Spleen (tissue), 11 donors: Measurements from ENCODE around the gene EPHA2. TPM values are rescaled to one million over a fixed set of nuclear protein-coding genes. Genes with fewer than 3 reads are reported as not detected.

Experiments used
- DNase-seq: peaks from one replicate; pipeline ENCODE4 v3.0.0-alpha.2; 2020
- H3K27ac ChIP-seq, 8 donors: fragments of 200-600 bp; sonication (generic) in 7 of 8; 1 replicate in 4 of 8; 2 replicates in 4 of 8; pipeline versions ENCODE4 v1.5.0 to v1.8.0; 2016 to 2021; ENCODE audit warnings: inconsistent platforms in 4 of 8, mild to moderate bottlenecking in 4 of 8, moderate library complexity in 1 of 8
- H3K27me3 ChIP-seq, 7 donors: fragments of 200-600 bp; sonication (generic) in 6 of 7; replicated peaks in 1 of 7; 1 replicate in 4 of 7; 2 replicates in 3 of 7; pipeline versions ENCODE4 v1.5.0 to v1.8.0; 2016 to 2021; ENCODE audit warnings: inconsistent platforms in 3 of 7, mild to moderate bottlenecking in 1 of 7
- H3K36me3 ChIP-seq, 6 donors: fragments of 200-600 bp; sonication (generic) in 5 of 6; 1 replicate in 4 of 6; 2 replicates in 2 of 6; pipeline versions ENCODE4 v1.5.0 to v1.8.0; 2016 to 2021; ENCODE audit warnings: inconsistent platforms in 2 of 6
- H3K4me1 ChIP-seq, 6 donors: fragments of 200-600 bp; sonication (generic) in 5 of 6; 1 replicate in 3 of 6; 2 replicates in 3 of 6; pipeline versions ENCODE4 v1.5.0 to v1.8.0; 2016 to 2021; ENCODE audit warnings: inconsistent platforms in 3 of 6
- H3K4me3 ChIP-seq, 8 donors: fragments of 200-600 bp; sonication (generic) in 7 of 8; 1 replicate in 4 of 8; 2 replicates in 4 of 8; pipeline versions ENCODE4 v1.5.0 to v1.8.0; 2016 to 2021; ENCODE audit warnings: inconsistent platforms in 4 of 8, mild to moderate bottlenecking in 4 of 8, moderate library complexity in 2 of 8
- H3K9me3 ChIP-seq, 8 donors: fragments of 200-600 bp; sonication (generic) in 7 of 8; 1 replicate in 4 of 8; 2 replicates in 4 of 8; pipeline versions ENCODE4 v1.5.0 to v1.8.0; 2016 to 2021; ENCODE audit warnings: inconsistent platforms in 4 of 8
- POLR2A ChIP-seq, 3 donors: fragments of 450-650 bp; IDR thresholded peaks; one replicate each; pipeline ENCODE4 v1.5.1; 2017; ENCODE audit warnings: antibody characterized with exemption in 3 of 3, mild to moderate bottlenecking in 1 of 3
- POLR2AphosphoS5 ChIP-seq, 3 donors: sonication (generic); formaldehyde crosslinking; IDR thresholded peaks; one replicate each; pipeline ENCODE4 v1.5.1; 2017; ENCODE audit warnings: antibody characterized with exemption in 3 of 3
- whole genome bisulfite sequencing, 5 donors: extraction: QIAGEN DNeasy Blood & Tissue Kit in 3 of 5; methylation state at CpG; one replicate each; pipeline versions ENCODE4 v1.1.5 to v1.1.7; 2013 to 2018; 5-methylcytosine and 5-hydroxymethylcytosine counted together
- intact Hi-C: fragments of 100-400 bp; cut with DNase I; formaldehyde crosslinking; loops from one replicate; pipeline ENCODE4 v1.15.0; 2023; ENCODE audit warnings: low total_unique reads
- polyA plus RNA-seq, 3 donors: library from polyadenylated mRNA; stranded (reverse); fragments of 200-250 nt; gene quantifications; one replicate each; pipeline ENCODE4 v1.2.1, GENCODE V29; 2013
- total RNA-seq, 7 donors: library from RNA; depleted of rRNA in 3 of 7; stranded (reverse); fragments of >200 nt in 3 of 7; fragmentation: NEBNext Ultra II Directional in 4 of 7; extraction: Animal tissue kit (Norgen Biotek cat#: 25700) in 4 of 7; gene quantifications; one replicate each; pipeline versions ENCODE4 v1.1.0 to v1.2.1, GENCODE V29; 2016 to 2021
- TF ChIP-seq, protein P1 (sequence below), 11 experiments: fragments of 200-600 bp in 7 of 11; fragments of 450-650 bp in 4 of 11; sonication (generic) in 4 of 11; IDR thresholded peaks in 8 of 11; conservative IDR thresholded peaks in 3 of 11; 1 replicate in 7 of 11; 2 replicates in 4 of 11; pipeline versions ENCODE4 v1.4.0 to v1.8.0; 2016 to 2021; ENCODE audit warnings: antibody characterized with exemption in 11 of 11, inconsistent platforms in 4 of 11, mild to moderate bottlenecking in 1 of 11
- donor health status: healthy with polysubstance abuse.
- donor health status: DM: no; HTN: no; CAD: no; lungs with moderate emphysema.
- donor health status: DM: no; HTN: no; CAD: no.
- donor health status: Bipolar disorder and iron deficiency.
- donor health status: healthy.
- donor health status: DM: no; HTN: no; CAD: no.
- donor health status: DM: yes; HTN: yes; CAD: no.

EPHA2 gene
- total and polyA plus RNA-seq, 10 donors = 2.0 to 35.7 (median 14.8) TPM

DNA sequence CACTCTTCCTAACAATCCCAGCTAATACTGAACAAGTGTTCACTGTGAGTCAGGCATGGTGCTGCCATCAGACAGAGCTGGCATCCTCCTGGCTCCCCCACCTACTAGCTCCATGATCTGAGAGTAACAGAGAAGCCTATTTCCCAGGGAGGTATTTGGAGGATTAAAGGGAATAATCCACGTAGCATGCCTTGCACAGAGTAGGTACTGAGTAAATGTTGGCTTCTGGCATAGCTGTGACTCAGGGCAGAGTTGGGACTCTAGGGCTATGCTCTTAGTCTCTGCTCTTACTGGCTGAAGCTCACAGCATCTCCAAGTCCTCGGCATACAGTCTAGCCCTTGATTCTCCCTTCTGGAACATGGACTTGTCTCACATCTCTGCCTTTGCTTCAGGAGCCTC lies 48.3 kb upstream of the EPHA2 start:
- no peak for DNase-seq
- no peak overlapping the region for H3K4me3 ChIP-seq
- H3K9me3 ChIP-seq = no peaks in the 10 kb centered on the region
- TF ChIP-seq, protein P1, sequence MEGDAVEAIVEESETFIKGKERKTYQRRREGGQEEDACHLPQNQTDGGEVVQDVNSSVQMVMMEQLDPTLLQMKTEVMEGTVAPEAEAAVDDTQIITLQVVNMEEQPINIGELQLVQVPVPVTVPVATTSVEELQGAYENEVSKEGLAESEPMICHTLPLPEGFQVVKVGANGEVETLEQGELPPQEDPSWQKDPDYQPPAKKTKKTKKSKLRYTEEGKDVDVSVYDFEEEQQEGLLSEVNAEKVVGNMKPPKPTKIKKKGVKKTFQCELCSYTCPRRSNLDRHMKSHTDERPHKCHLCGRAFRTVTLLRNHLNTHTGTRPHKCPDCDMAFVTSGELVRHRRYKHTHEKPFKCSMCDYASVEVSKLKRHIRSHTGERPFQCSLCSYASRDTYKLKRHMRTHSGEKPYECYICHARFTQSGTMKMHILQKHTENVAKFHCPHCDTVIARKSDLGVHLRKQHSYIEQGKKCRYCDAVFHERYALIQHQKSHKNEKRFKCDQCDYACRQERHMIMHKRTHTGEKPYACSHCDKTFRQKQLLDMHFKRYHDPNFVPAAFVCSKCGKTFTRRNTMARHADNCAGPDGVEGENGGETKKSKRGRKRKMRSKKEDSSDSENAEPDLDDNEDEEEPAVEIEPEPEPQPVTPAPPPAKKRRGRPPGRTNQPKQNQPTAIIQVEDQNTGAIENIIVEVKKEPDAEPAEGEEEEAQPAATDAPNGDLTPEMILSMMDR (IDR thresholded peaks at IDR 0.05 in 8 of 11, conservative IDR thresholded peaks at IDR 0.05 in 3 of 11) = no peak
- TF ChIP-seq POLR2AphosphoS5 (IDR thresholded peaks at IDR 0.05) (no peak), POLR2A (IDR thresholded peaks at IDR 0.05) (no peak)
- intact Hi-C loops = no loop called here
- H3K27ac ChIP-seq = no peak overlapping the region
- H3K4me1 ChIP-seq = peaks cover 6 to 29% (median 17%) of the 10 kb centered on the region in 6 donors
- no peaks in the 10 kb centered on the region for H3K27me3 ChIP-seq
- 88 to 98% (median 94%) methylated on average over 2 of the region's 2 CpGs for WGBS, 5 donors
- H3K36me3 ChIP-seq = peaks cover 0 to 35% (median 6%) of the 10 kb centered on the region in 6 donors

DNA sequence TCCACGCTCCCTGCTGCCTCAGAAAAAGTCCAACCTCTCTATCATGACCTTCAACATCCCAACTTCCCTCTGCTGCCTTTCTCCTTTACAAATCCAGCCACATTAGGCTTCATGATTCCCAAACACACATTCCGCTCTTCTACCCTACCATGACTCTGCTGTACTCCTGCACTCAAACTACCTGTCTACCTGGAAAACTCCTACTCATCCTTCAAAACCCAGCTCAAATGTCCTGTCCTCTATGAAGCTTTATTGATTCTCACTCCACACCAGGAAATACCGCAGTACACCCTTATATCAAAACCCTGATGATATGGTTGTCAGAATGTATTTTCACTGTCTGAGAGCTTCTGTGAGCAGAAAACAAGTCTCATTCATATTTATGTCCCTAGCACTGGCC lies 47.7 kb upstream of the EPHA2 start:
- Histone ChIP-seq H3K9me3 (no peaks in the 10 kb centered on the region), H3K4me1 (peaks cover 6 to 29% (median 17%) of the 10 kb centered on the region in 6 donors), H3K27me3 (no peaks in the 10 kb centered on the region), H3K4me3 (no peak overlapping the region), H3K36me3 (peaks cover 0 to 42% (median 7%) of the 10 kb centered on the region in 6 donors), H3K27ac (no peak overlapping the region)
- WGBS, 5 donors = 37 to 68% (median 53%) methylated on average over 3 of the region's 3 CpGs
- DNase-seq = no peak
- TF ChIP-seq, protein P1 (IDR thresholded peaks at IDR 0.05 in 8 of 11, conservative IDR thresholded peaks at IDR 0.05 in 3 of 11) = no peak
- no peak for TF ChIP-seq POLR2A (IDR thresholded peaks at IDR 0.05)
- no peak for TF ChIP-seq POLR2AphosphoS5 (IDR thresholded peaks at IDR 0.05)
- intact Hi-C loops = no loop called here

DNA sequence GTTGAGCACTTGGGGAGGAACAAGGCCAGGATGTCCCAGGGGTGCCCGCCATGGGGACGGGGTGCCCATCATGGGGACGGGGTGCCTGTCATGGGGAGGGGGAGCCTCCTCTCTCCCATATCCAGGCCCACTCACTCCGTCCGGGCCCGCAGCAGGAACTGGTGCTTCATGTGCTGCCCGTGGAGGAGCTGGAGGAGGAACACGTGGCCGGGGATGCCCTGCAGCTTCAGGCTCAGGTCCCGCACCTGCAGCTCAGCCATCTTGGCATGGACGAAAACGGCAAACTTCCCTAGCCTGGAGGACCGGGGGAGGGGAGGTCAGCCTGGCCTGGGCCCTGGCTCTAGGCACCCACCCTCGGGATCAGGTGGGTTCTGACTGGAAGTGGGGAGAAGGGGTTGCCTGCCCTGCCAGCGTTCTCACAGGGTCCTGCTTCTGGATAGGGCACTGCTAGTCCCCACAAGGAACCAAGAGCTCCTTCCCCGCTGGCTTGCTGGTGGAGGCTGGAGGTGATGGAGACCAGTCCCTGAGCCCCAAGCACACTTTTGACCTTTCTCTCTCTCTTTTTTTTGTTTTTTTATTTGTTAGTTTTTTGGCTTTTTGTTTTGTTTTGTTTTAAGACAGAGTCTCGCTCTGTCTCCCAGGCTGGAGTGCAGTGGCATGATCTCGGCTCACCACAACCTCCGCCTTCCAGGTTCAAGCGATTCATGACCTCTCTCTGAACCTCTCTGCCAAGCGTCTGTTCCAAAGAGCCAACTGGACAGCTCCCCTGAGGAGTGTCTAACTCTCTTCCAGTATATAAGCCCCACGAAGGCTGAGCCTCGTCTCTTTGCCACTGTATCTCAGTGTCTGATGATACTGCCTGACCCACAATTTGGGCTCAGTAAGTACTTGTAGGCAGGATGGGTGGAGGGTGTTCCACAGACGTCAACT lies 46.7 kb upstream of the EPHA2 start:
- 89 to 95% (median 93%) methylated on average over 19 to 24 of the region's 24 CpGs for WGBS, 5 donors
- Histone ChIP-seq H3K4me3 (no peak overlapping the region), H3K36me3 (peaks cover 0 to 51% (median 8%) of the 10 kb centered on the region in 6 donors), H3K4me1 (peaks cover 6 to 22% (median 16%) of the 10 kb centered on the region in 6 donors), H3K27me3 (no peaks in the 10 kb centered on the region), H3K27ac (no peak overlapping the region), H3K9me3 (no peaks in the 10 kb centered on the region)
- intact Hi-C loops = no loop called here
- no peak for TF ChIP-seq POLR2AphosphoS5 (IDR thresholded peaks at IDR 0.05)
- TF ChIP-seq, protein P1 (IDR thresholded peaks at IDR 0.05 in 8 of 11, conservative IDR thresholded peaks at IDR 0.05 in 3 of 11) = no peak
- no peak for DNase-seq

DNA sequence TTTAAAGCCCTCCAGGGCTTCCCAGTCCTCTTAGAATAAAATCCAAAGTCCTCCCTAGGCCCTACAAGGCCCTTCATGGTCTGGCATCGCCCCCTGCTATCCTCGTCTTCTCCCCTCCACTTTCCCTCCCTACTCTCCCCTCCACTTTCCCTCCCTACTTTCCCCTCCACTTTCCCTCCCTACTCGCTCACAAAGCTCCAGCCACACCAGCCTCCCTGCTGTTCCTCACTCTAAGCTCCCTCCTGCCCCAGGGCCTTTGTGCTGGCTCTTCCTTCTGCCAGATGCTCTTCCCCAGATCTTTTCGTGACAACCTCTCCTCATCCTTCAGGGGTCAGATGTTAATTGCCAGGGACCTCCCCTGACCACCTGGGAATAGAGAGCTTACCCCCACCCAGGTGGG lies 43.8 kb upstream of the EPHA2 start:
- intact Hi-C loops = no loop called here
- WGBS, 5 donors = 91 to 94% (median 92%) methylated on average over 4 of the region's 4 CpGs
- peaks cover 0 to 46% (median 8%) of the 10 kb centered on the region in 6 donors for H3K36me3 ChIP-seq

More for the DNA sequence above, 43.8 kb upstream of the EPHA2 start:
- Histone ChIP-seq H3K9me3 (no peaks in the 10 kb centered on the region), H3K4me1 (no peaks in the 10 kb centered on the region), H3K27me3 (no peaks in the 10 kb centered on the region), H3K4me3 (no peak overlapping the region), H3K27ac (no peak overlapping the region)
- DNase-seq = no peak
- TF ChIP-seq POLR2AphosphoS5 (IDR thresholded peaks at IDR 0.05) = no peak
- TF ChIP-seq, protein P1 (IDR thresholded peaks at IDR 0.05 in 8 of 11, conservative IDR thresholded peaks at IDR 0.05 in 3 of 11) = no peak
- no peak for TF ChIP-seq POLR2A (IDR thresholded peaks at IDR 0.05)
